ENCODE measurements around the gene SLIT1.

SLIT1 gene

GRCh38 chr10:96971324-96971723 is 214.4 kb downstream of the SLIT1 start:
- CTCF ChIA-PET = interaction anchor here (0.6 kb wide), 1 partner anchor 9 kb away, joined by 4 read pairs; no protein-coding TSS in a partner anchor
- POLR2A ChIA-PET = no interaction called here
- TF ChIP-seq SUZ12 (IDR thresholded peaks at IDR 0.05) (no peak), FOXK2 (IDR thresholded peaks at IDR 0.05) (no peak), PKNOX1 (IDR thresholded peaks at IDR 0.05) (no peak), CTBP1 (IDR thresholded peaks at IDR 0.05; ENCODE audit: borderline replicate concordance) (no peak), TARDBP (IDR thresholded peaks at IDR 0.05) (no peak), LEF1 (IDR thresholded peaks at IDR 0.05; ENCODE audit: borderline replicate concordance) (no peak), FOXA1 (IDR thresholded peaks at IDR 0.05) (no peak)

GRCh38 chr10:96968682-96969423 is 216.9 kb downstream of the SLIT1 start:
- POLR2A ChIA-PET = no interaction called here
- DNase-seq (ENCODE audit: extremely low spot score) = no peak
- TF ChIP-seq FOXK2 (IDR thresholded peaks at IDR 0.05) (no peak), ARNT (IDR thresholded peaks at IDR 0.05) (no peak), NFRKB (IDR thresholded peaks at IDR 0.05) (no peak), LEF1 (IDR thresholded peaks at IDR 0.05; ENCODE audit: borderline replicate concordance) (no peak), ZNF384 (IDR thresholded peaks at IDR 0.05) (no peak), FOXM1 (IDR thresholded peaks at IDR 0.05; ENCODE audit: borderline replicate concordance) (no peak), BHLHE40 (IDR thresholded peaks at IDR 0.05; ENCODE audit: borderline replicate concordance) (no peak), CTBP1 (IDR thresholded peaks at IDR 0.05; ENCODE audit: borderline replicate concordance) (no peak), SUZ12 (IDR thresholded peaks at IDR 0.05) (no peak), TARDBP (IDR thresholded peaks at IDR 0.05) (no peak), L3MBTL2 (conservative IDR thresholded peaks at IDR 0.05) (no peak), ELF4 (IDR thresholded peaks at IDR 0.05) (no peak), FOXA1 (IDR thresholded peaks at IDR 0.05) (no peak), PKNOX1 (IDR thresholded peaks at IDR 0.05) (no peak)
- CTCF ChIA-PET = no interaction called here

More at GRCh38 chr10:96971324-96971723, 214.4 kb downstream of the SLIT1 start:
- DNase-seq (ENCODE audit: extremely low spot score) = no peak

GRCh38 chr10:96967847-96968246 is 217.9 kb downstream of the SLIT1 start:
- ChIA-PET POLR2A (no interaction called here), CTCF (no interaction called here)
- TF ChIP-seq LEF1 (IDR thresholded peaks at IDR 0.05; ENCODE audit: borderline replicate concordance) = no peak
- TF ChIP-seq FOXM1 (IDR thresholded peaks at IDR 0.05; ENCODE audit: borderline replicate concordance) = no peak
- no peak for TF ChIP-seq PKNOX1 (IDR thresholded peaks at IDR 0.05)
- no peak for TF ChIP-seq FOXK2 (IDR thresholded peaks at IDR 0.05)
- TF ChIP-seq ARNT (IDR thresholded peaks at IDR 0.05) = no peak
- no peak for TF ChIP-seq CTBP1 (IDR thresholded peaks at IDR 0.05; ENCODE audit: borderline replicate concordance)
- TF ChIP-seq SP1 (IDR thresholded peaks at IDR 0.05) = no peak
- TF ChIP-seq TARDBP (IDR thresholded peaks at IDR 0.05) = no peak
- no peak for DNase-seq (ENCODE audit: extremely low spot score)

GRCh38 chr10:96964131-96964530 is 221.6 kb downstream of the SLIT1 start:
- no peak for DNase-seq (ENCODE audit: extremely low spot score)
- TF ChIP-seq NFRKB (IDR thresholded peaks at IDR 0.05) (no peak), ZNF384 (IDR thresholded peaks at IDR 0.05) (no peak), HDGF (IDR thresholded peaks at IDR 0.05; ENCODE audit: borderline replicate concordance) (no peak), TARDBP (IDR thresholded peaks at IDR 0.05) (no peak), FOXM1 (IDR thresholded peaks at IDR 0.05; ENCODE audit: borderline replicate concordance) (no peak), PKNOX1 (IDR thresholded peaks at IDR 0.05) (no peak), ELF4 (IDR thresholded peaks at IDR 0.05) (no peak), BHLHE40 (IDR thresholded peaks at IDR 0.05; ENCODE audit: borderline replicate concordance) (no peak), SP1 (IDR thresholded peaks at IDR 0.05) (no peak), L3MBTL2 (conservative IDR thresholded peaks at IDR 0.05) (no peak)
- CTCF ChIA-PET = no interaction called here
- POLR2A ChIA-PET = no interaction called here

GRCh38 chr10:96960872-96961271 is 224.9 kb downstream of the SLIT1 start:
- TF ChIP-seq FOXA1 (IDR thresholded peaks at IDR 0.05) (no peak), BHLHE40 (IDR thresholded peaks at IDR 0.05; ENCODE audit: borderline replicate concordance) (no peak), NFRKB (IDR thresholded peaks at IDR 0.05) (no peak), ZNF384 (IDR thresholded peaks at IDR 0.05) (no peak), SP1 (IDR thresholded peaks at IDR 0.05) (no peak), ARNT (IDR thresholded peaks at IDR 0.05) (no peak), HDGF (IDR thresholded peaks at IDR 0.05; ENCODE audit: borderline replicate concordance) (no peak), LEF1 (IDR thresholded peaks at IDR 0.05; ENCODE audit: borderline replicate concordance) (no peak), L3MBTL2 (conservative IDR thresholded peaks at IDR 0.05) (no peak), TARDBP (IDR thresholded peaks at IDR 0.05) (no peak)
- POLR2A ChIA-PET = interaction anchor here (1.5 kb wide), 1 partner anchor 128 kb away, joined by 4 read pairs; no protein-coding TSS in a partner anchor
- CTCF ChIA-PET = no interaction called here
- no peak for DNase-seq (ENCODE audit: extremely low spot score)

GRCh38 chr10:96959733-96960132 is 226.0 kb downstream of the SLIT1 start:
- no peak for DNase-seq (ENCODE audit: extremely low spot score)
- ChIA-PET POLR2A (interaction anchor here (1.5 kb wide), 1 partner anchor 127 kb away, joined by 4 read pairs; no protein-coding TSS in a partner anchor), CTCF (interaction anchor here (0.5 kb wide), 1 partner anchor 46 kb away, joined by 14 read pairs; no protein-coding TSS in a partner anchor)
- TF ChIP-seq TARDBP (IDR thresholded peaks at IDR 0.05) (no peak), FOXK2 (IDR thresholded peaks at IDR 0.05) (no peak)
